Lower leg skin (tissue), 3 donors: Measurements from ENCODE around the gene SLC35F4.

ENCODE experiments used
- POLR2A ChIP-seq, 2 donors: fragments of 450-650 bp; IDR thresholded peaks; one replicate each; pipeline ENCODE4 v1.6.1; 2016 to 2017; ENCODE audit warnings: antibody characterized with exemption in 2 of 2, mild to moderate bottlenecking in 1 of 2, moderate library complexity in 1 of 2
- TF ChIP-seq, protein P1 (sequence below), 3 donors: fragments of 450-650 bp; IDR thresholded peaks; one replicate each; pipeline ENCODE4 v1.5.1; 2016; ENCODE audit warnings: antibody characterized with exemption in 3 of 3, mild to moderate bottlenecking in 3 of 3, moderate library complexity in 2 of 3

DNA sequence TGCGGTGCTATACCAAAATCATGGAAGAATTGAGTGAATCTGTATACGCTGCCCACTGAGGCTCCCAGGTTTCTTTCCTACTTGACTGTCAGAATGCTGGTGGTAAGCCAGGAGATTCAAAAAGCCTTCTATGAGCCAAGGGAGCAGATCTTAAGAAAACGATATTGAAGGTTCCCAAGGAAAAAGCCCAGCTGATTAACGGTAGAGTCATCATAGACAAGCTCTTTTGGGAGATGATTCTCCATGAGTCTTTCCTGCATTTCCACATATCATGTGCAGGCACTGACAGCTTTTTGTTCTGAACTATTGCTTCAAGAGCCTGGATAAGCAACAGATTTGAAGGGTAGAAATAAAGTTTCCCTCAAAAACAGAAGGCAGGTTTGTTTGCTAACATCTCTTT, 17.5 kb downstream of the SLC35F4 start:
- TF ChIP-seq, protein P1, sequence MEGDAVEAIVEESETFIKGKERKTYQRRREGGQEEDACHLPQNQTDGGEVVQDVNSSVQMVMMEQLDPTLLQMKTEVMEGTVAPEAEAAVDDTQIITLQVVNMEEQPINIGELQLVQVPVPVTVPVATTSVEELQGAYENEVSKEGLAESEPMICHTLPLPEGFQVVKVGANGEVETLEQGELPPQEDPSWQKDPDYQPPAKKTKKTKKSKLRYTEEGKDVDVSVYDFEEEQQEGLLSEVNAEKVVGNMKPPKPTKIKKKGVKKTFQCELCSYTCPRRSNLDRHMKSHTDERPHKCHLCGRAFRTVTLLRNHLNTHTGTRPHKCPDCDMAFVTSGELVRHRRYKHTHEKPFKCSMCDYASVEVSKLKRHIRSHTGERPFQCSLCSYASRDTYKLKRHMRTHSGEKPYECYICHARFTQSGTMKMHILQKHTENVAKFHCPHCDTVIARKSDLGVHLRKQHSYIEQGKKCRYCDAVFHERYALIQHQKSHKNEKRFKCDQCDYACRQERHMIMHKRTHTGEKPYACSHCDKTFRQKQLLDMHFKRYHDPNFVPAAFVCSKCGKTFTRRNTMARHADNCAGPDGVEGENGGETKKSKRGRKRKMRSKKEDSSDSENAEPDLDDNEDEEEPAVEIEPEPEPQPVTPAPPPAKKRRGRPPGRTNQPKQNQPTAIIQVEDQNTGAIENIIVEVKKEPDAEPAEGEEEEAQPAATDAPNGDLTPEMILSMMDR (IDR thresholded peaks at IDR 0.05), result no peak
- TF ChIP-seq POLR2A (IDR thresholded peaks at IDR 0.05), result no peak
